Measurements from ENCODE around the gene PRDM15.

- TF ChIP-seq, protein P1, sequence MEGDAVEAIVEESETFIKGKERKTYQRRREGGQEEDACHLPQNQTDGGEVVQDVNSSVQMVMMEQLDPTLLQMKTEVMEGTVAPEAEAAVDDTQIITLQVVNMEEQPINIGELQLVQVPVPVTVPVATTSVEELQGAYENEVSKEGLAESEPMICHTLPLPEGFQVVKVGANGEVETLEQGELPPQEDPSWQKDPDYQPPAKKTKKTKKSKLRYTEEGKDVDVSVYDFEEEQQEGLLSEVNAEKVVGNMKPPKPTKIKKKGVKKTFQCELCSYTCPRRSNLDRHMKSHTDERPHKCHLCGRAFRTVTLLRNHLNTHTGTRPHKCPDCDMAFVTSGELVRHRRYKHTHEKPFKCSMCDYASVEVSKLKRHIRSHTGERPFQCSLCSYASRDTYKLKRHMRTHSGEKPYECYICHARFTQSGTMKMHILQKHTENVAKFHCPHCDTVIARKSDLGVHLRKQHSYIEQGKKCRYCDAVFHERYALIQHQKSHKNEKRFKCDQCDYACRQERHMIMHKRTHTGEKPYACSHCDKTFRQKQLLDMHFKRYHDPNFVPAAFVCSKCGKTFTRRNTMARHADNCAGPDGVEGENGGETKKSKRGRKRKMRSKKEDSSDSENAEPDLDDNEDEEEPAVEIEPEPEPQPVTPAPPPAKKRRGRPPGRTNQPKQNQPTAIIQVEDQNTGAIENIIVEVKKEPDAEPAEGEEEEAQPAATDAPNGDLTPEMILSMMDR (IDR thresholded peaks at IDR 0.05): no peak
- no peak for TF ChIP-seq POLR2A (IDR thresholded peaks at IDR 0.05)
These were observed 59.8 kb downstream of the PRDM15 start for GRCh38 chr21:41819236-41819855.

Measured in tibial nerve (tissue), 3 donors.